GM21576 (cell line): Measurements from ENCODE around the gene PLCH1.

ENCODE experiments used
- ATAC-seq: cut with Tn5 transposase; IDR thresholded peaks from one replicate; pipeline ENCODE4 v1.9.1; 2021; ENCODE audit warnings: mild to moderate bottlenecking, moderate library complexity; ENCODE audit not compliant: unreplicated experiment

Gene PLCH1

GRCh38 chr3:155362808-155363689 lies 381.8 kb downstream of the PLCH1 start:
- ATAC-seq: no peak

GRCh38 chr3:155360281-155360680 lies 384.6 kb downstream of the PLCH1 start:
- ATAC-seq: no peak

- ATAC-seq: no peak
Measured at GRCh38 chr3:155356594-155357370, 388.1 kb downstream of the PLCH1 start.

- no peak for ATAC-seq
Measured at GRCh38 chr3:155354658-155355057, 390.2 kb downstream of the PLCH1 start.

- ATAC-seq: peak; percentile 50
Measured at GRCh38 chr3:155352900-155353490, 391.9 kb downstream of the PLCH1 start.

GRCh38 chr3:155350571-155350970 lies 394.3 kb downstream of the PLCH1 start:
- ATAC-seq: no peak

GRCh38 chr3:155347901-155348300 lies 397.0 kb downstream of the PLCH1 start:
- ATAC-seq: no peak

- no peak for ATAC-seq
Measured at GRCh38 chr3:155342344-155342743, 402.5 kb downstream of the PLCH1 start.

GRCh38 chr3:155339052-155339451 lies 405.8 kb downstream of the PLCH1 start:
- no peak for ATAC-seq

- no peak for ATAC-seq
Measured at GRCh38 chr3:155335724-155336354, 409.0 kb downstream of the PLCH1 start.

GRCh38 chr3:155334914-155335723 lies 409.8 kb downstream of the PLCH1 start:
- peak; percentile 93 for ATAC-seq

- no peak for ATAC-seq
Measured at GRCh38 chr3:155334215-155334913, 410.5 kb downstream of the PLCH1 start.

GRCh38 chr3:155332716-155333115 lies 412.2 kb downstream of the PLCH1 start:
- no peak for ATAC-seq

GRCh38 chr3:155331078-155331477 lies 413.8 kb downstream of the PLCH1 start:
- ATAC-seq: no peak

GRCh38 chr3:155330370-155330769 lies 414.5 kb downstream of the PLCH1 start:
- ATAC-seq: no peak

- ATAC-seq: no peak
Measured at GRCh38 chr3:155329513-155330048, 415.3 kb downstream of the PLCH1 start.

GRCh38 chr3:155327871-155328270 lies 417.0 kb downstream of the PLCH1 start:
- ATAC-seq: no peak

- no peak for ATAC-seq
Measured at GRCh38 chr3:155327430-155327829, 417.4 kb downstream of the PLCH1 start.

- no peak for ATAC-seq
Measured at GRCh38 chr3:155326901-155327300, 418.0 kb downstream of the PLCH1 start.
